Stimulated activated CD8-positive, alpha-beta memory T cell treated with anti-CD3 and anti-CD28 coated beads, Interleukin-7, amount 100 ng/mL, for 1 hour (primary cell): Measurements from ENCODE around the gene TNRC6C.
"Not testable (repeated sequence)": the region's sequence is repeated elsewhere in the genome, so short reads cannot be mapped to it uniquely, and the experiment has no call there.

Experiments
- DNase-seq, 2 donors: peaks; one replicate each; pipeline ENCODE4 v3.0.0-alpha.2; 2020; ENCODE audit warnings: low read depth in 2 of 2

TNRC6C gene

GRCh38 chr17:78111727-78112517 lies 153.4 kb downstream of the TNRC6C start:
- no peak for DNase-seq

GRCh38 chr17:78112518-78113471 lies 154.3 kb downstream of the TNRC6C start:
- peak in 1 of 2 donors; percentile 69 for DNase-seq

- DNase-seq, result no peak
These were observed 155.6 kb downstream of the TNRC6C start for GRCh38 chr17:78113804-78114785.

- DNase-seq, result no peak
These were observed 156.6 kb downstream of the TNRC6C start for GRCh38 chr17:78114831-78115723.

DNA sequence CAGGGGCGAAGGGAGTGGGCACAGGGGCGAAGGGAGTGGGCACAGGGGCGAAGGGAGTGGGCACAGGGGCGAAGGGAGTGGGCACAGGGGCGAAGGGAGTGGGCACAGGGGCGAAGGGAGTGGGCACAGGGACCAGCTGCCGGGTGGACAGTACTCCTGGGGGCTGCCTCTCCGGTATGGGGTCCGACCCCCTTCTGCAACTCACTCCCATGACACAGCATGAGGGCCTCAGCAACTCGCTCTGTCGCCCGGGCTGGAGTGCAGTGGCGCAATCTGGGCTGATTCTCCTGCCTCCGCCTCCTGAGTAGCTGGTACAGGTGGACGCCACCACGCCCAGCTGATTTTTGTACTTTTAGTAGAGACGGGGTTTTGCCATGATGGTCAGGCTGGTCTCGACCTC lies 157.3 kb downstream of the TNRC6C start:
- DNase-seq, result not testable (repeated sequence)

DNA sequence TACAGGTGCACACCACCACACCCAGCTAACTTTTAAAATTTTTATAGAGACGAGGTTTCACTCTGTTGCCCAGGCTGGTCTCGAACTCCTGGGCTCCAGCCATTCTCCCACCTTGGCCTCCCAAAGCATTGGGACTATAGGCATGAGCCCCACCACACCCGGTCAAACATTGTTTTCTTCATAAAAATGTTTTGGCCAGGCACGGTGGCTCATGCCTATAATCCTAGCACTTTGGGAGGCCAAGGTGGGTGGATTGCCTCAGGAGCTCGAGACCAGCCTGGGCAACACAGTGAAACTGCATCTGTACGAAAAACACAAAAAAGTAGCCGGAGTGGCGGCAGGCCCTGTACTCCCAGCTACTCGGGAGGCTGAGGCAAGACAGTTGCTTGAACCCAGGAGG lies 157.9 kb downstream of the TNRC6C start:
- no peak for DNase-seq

DNA sequence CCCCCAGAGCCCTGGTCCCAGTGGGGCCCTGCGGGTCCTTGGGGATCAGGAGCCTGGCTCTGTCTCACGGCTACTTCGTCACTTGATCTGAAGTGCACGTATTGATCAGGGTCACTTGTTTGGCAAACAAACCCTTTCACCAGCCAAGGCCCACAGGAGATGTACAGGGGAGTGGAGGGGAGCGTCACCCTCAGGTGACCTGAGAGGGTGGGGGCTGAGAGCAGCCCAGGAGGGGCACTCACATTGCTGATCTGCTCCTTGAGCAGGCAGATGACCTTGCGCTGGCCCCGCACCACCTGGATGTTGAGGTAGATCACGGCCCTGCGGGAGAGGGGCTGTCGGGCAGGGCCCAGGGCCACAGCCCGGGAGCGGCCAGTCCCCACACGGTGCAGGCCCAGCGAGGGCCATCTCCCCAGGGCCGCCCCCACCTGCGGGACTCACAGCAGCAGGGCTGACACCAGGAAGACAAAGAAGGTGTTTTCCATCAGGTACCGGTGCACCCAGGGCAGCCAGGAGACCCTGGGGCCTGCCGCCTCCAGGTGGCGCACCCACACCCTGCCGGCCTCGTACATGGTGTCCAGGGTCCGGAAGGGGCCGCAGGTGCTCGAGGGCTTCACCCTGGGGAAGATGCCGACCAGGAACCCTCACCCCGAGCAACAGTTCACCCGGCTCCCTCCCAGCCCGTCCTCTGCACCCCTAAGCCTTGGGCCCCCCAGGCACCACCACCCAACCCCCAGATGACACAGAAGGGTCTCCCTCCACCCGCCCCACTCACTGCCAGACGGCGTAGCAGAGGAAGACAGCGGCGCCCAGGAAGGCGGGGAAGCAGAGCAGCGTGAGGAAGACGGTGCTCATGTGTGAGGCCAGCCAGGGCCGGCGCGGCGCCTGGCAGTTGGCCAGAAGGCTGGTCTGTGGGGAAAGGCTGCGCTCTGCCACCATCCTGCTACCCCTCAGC lies 158.8 kb downstream of the TNRC6C start:
- no peak for DNase-seq

- no peak for DNase-seq
These were observed 160.3 kb downstream of the TNRC6C start for GRCh38 chr17:78118801-78119241.

GRCh38 chr17:78120537-78120936 lies 162.0 kb downstream of the TNRC6C start:
- DNase-seq, result no peak

DNA sequence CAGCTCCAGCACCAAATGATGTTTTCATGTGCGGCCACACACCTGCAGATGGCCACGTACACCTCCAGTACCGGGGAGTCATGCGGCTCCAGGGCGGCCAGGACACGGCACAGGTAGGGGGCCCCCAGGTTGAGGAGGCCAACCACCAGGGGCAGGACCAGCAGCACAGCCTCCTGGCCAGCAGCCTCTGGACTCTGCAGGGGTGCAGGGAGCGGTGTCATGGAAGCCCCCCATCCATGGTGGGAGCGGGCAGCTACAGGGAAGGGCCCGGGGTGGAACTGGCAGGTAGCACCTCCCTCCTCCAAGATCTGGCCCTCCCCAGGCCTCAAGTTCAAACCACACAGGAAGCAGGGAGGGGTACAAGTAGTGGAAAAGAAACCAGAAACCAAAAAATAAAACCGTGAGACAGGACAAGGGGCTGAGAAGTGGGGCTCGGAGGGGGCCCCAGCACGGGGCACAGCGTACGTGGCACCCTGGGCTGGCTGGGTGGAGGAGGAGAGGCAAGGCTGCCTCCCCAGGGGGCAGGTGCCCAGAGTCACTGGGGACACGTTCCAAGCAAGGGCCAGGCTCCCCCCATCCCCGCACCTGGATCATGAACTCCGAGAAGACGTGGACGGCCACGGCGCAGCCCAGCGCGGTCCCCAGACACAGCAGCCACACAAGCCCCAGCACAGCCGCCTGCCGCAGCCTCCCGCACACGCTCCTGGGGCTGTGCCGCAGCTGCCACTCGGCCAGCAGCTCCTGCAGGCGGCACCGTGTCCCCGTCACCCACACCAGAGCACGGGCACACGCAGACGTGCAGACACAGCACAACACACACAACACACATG lies 162.7 kb downstream of the TNRC6C start:
- no peak for DNase-seq

- DNase-seq, result no peak
These were observed 163.3 kb downstream of the TNRC6C start for GRCh38 chr17:78121801-78122215.

GRCh38 chr17:78122216-78122930 lies 163.9 kb downstream of the TNRC6C start:
- DNase-seq, result no peak

DNA sequence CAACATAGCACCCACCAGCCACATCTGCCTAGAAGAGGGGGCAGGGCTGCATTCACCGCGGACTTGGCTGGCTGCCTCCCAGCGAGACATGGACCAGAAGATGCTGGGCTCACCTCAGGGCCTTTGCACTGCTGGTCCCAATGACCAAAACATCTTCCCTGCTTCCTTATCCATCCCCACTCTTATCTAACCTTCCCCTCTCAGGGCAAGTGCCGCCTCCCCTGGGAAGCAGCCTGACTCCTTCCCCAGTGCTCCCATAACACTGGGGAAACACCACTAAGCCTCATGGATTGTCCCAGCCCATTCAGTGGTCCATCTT lies 164.4 kb downstream of the TNRC6C start:
- DNase-seq, result no peak

- DNase-seq, result no peak
These were observed 164.9 kb downstream of the TNRC6C start for GRCh38 chr17:78123258-78123929.

DNA sequence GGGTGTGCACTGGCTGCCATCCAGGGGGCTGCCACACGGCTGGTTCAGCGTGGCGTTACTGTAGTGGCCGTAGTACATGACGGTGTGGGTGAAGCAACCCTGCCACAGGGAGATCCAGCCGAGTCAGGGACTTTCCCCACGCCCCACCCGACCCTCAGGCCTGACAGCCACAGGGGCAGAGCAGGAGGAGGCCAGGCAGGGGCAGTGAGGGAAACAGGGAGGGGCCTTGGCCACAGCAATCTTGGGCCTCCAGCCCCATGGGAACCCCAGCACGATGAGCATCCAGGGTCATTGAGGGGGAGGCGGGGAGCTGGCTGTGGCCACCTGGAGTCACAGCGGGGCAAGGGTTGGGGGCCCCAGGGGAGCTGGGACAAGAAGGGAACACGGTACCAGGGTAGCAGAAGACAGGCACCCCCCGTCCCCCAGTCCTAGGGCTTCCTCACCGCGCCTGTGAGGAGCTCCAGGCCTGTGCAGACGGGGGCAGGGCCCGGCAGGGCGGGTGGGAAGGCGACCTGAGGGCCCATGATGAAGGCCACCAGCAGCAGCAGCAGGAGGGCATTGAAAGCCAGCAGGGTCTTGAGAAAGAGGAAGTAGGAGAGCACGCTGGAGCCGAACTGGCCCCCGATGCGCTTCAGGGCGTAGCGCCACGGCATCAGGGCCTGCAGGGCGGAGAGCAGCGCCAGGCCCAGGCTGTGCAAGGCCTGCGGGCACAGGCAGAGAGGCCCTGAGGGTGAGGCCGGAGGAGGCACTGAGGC lies 165.8 kb downstream of the TNRC6C start:
- DNase-seq, result no peak

- DNase-seq, result no peak
These were observed 166.3 kb downstream of the TNRC6C start for GRCh38 chr17:78124836-78125137.
